Right lobe of liver (tissue), 6 donors: ENCODE results near the gene CCDC197. TPM values are rescaled to one million over a fixed set of nuclear protein-coding genes. Genes with fewer than 3 reads are reported as not detected.
A peak's percentile ranks its signal among the peaks of the same experiment; 100 is the strongest.

Experiments used
- ATAC-seq, 4 donors: fragments of 200-7000 bp; cut with Tn5 transposase; one replicate each; pipeline ENCODE4 v1.9.1; 2020; ENCODE audit warnings: mild to moderate bottlenecking in 4 of 4, moderate library complexity in 4 of 4
- DNase-seq, 3 donors: peaks; one replicate each; pipeline ENCODE4 v3.0.0-alpha.2; 2020
- H3K27ac ChIP-seq, 3 donors: fragments of 200-600 bp; one replicate each; pipeline ENCODE4 v1.8.0; 2022
- H3K27me3 ChIP-seq, 2 donors: fragments of 200-600 bp; one replicate each; pipeline ENCODE4 v1.8.0; 2022
- H3K36me3 ChIP-seq, 4 donors: fragments of 200-600 bp; sonication (generic) in 1 of 4; one replicate each; pipeline versions ENCODE4 v1.5.1 to v1.8.0; 2017 to 2022; ENCODE audit warnings: control low read depth in 1 of 4
- H3K4me1 ChIP-seq, 4 donors: fragments of 200-600 bp; sonication (generic) in 1 of 4; one replicate each; pipeline versions ENCODE4 v1.5.1 to v1.8.0; 2017 to 2022; ENCODE audit warnings: control low read depth in 1 of 4
- H3K4me3 ChIP-seq, 3 donors: fragments of 200-600 bp; one replicate each; pipeline ENCODE4 v1.8.0; 2022
- H3K9me3 ChIP-seq, 4 donors: fragments of 200-600 bp; sonication (generic) in 1 of 4; one replicate each; pipeline versions ENCODE4 v1.5.1 to v1.8.0; 2017 to 2022; ENCODE audit warnings: control low read depth in 1 of 4
- CTCF ChIP-seq, 4 donors: fragments of 200-600 bp in 3 of 4; fragments of 450-650 bp in 1 of 4; IDR thresholded peaks; one replicate each; pipeline versions ENCODE4 v1.5.1 to v1.8.0; 2016 to 2022; ENCODE audit warnings: antibody characterized with exemption in 4 of 4, mild to moderate bottlenecking in 2 of 4
- POLR2A ChIP-seq: fragments of 450-650 bp; IDR thresholded peaks from one replicate; pipeline ENCODE4 v1.6.1; 2017; ENCODE audit warnings: antibody characterized with exemption, mild to moderate bottlenecking
- WGBS: methylation state at CpG from one replicate; pipeline ENCODE4 v1.1.6; 2018; ENCODE audit warnings: low coverage, low lambda C conversion rate; ENCODE audit not compliant: insufficient coverage; ENCODE audit errors: missing lambda C conversion rate; 5-methylcytosine and 5-hydroxymethylcytosine counted together
- intact Hi-C, 2 donors: fragments of 100-400 bp; cut with DNase I; formaldehyde crosslinking; loops; one replicate each; pipeline versions ENCODE4 v1.11.2 to v1.14.1; 2022
- total RNA-seq, 6 experiments: library from RNA; depleted of rRNA in 2 of 6; stranded (reverse); fragments of >200 nt in 2 of 6; fragmentation: NEBNext Ultra II Directional in 3 of 6; extraction: Animal tissue kit (Norgen Biotek cat#: 25700) in 3 of 6; gene quantifications; one replicate each; pipeline versions ENCODE4 v1.1.0 to v1.2.4, GENCODE V29; 2016 to 2023
- donor health status: DM: no; HTN: yes; CAD: no.
- donor health status: DM: no; HTN: no; CAD: no.
- donor health status: DM: no; HTN: no; CAD: no.
- donor health status: DM: no; HTN: yes; CAD: no.
- donor health status: DM: no; HTN: yes; CAD: no.

Gene CCDC197
- total RNA-seq, 6 experiments from 2014 or later = not detected

- intact Hi-C loops = no loop called here
- no peak for DNase-seq
- Histone ChIP-seq H3K27me3 (no peaks in the 10 kb centered on the region), H3K36me3 (no peaks in the 10 kb centered on the region), H3K4me1 (no peaks in the 10 kb centered on the region), H3K4me3 (no peak overlapping the region), H3K27ac (no peak overlapping the region), H3K9me3 (no peaks in the 10 kb centered on the region)
- WGBS = 57% methylated on average over 3 of the region's 3 CpGs
- TF ChIP-seq CTCF (IDR thresholded peaks at IDR 0.05) = no peak
- no peak for TF ChIP-seq POLR2A
- ATAC-seq = no peak
Observed at GRCh38 chr14:93987815-93988476, 9.2 kb upstream of the CCDC197 start.

GRCh38 chr14:93989939-93990338 lies 7.2 kb upstream of the CCDC197 start:
- intact Hi-C loops = loop anchor here in 1 of 2 donors (10.0 kb wide), 1 partner anchor 45 kb away; no protein-coding TSS in a partner anchor
- WGBS = 51% methylated on average over 4 of the region's 4 CpGs
- H3K4me1 ChIP-seq = no peaks in the 10 kb centered on the region
- H3K9me3 ChIP-seq = no peaks in the 10 kb centered on the region
- no peaks in the 10 kb centered on the region for H3K36me3 ChIP-seq
- no peak overlapping the region for H3K4me3 ChIP-seq
- H3K27me3 ChIP-seq = no peaks in the 10 kb centered on the region
- DNase-seq (no peak), ATAC-seq (peak in 3 of 4 donors; percentile 20 to 77 (median 56))
- H3K27ac ChIP-seq = no peak overlapping the region
- TF ChIP-seq CTCF (IDR thresholded peaks at IDR 0.05) (no peak), POLR2A (no peak)

- ATAC-seq = no peak
- no peaks in the 10 kb centered on the region for H3K36me3 ChIP-seq
- H3K4me3 ChIP-seq = no peak overlapping the region
- TF ChIP-seq CTCF (IDR thresholded peaks at IDR 0.05) (no peak), POLR2A (no peak)
- intact Hi-C loops = loop anchor here in 1 of 2 donors (10.0 kb wide), 1 partner anchor 46 kb away; no protein-coding TSS in a partner anchor
- no peaks in the 10 kb centered on the region for H3K9me3 ChIP-seq
- DNase-seq = no peak
- no peaks in the 10 kb centered on the region for H3K4me1 ChIP-seq
- no peak overlapping the region for H3K27ac ChIP-seq
- no peaks in the 10 kb centered on the region for H3K27me3 ChIP-seq
- WGBS = 76% methylated on average over 9 of the region's 10 CpGs
Observed at GRCh38 chr14:93991212-93991611, 5.9 kb upstream of the CCDC197 start.

- WGBS = 83% methylated on average over 4 of the region's 4 CpGs
- Histone ChIP-seq H3K9me3 (no peaks in the 10 kb centered on the region), H3K36me3 (no peaks in the 10 kb centered on the region), H3K27me3 (no peaks in the 10 kb centered on the region), H3K4me3 (no peak overlapping the region), H3K4me1 (no peaks in the 10 kb centered on the region), H3K27ac (no peak overlapping the region)
- intact Hi-C loops = loop anchor here in 1 of 2 donors (10.0 kb wide), 1 partner anchor 47 kb away; no protein-coding TSS in a partner anchor
- TF ChIP-seq CTCF (IDR thresholded peaks at IDR 0.05) (no peak), POLR2A (no peak)
- ATAC-seq (no peak), DNase-seq (no peak)
Observed at GRCh38 chr14:93991649-93992048, 5.5 kb upstream of the CCDC197 start.
